ENCODE data around the gene TMEM151A.
"Not testable (repeated sequence)": the region's sequence is repeated elsewhere in the genome, so short reads cannot be mapped to it uniquely, and the experiment has no call there.

Gene TMEM151A

GRCh38 chr11:66294626-66295620 lies 3.2 kb downstream of the TMEM151A start:
- no peak for TF ChIP-seq CTCF (IDR thresholded peaks at IDR 0.05; ENCODE audit: low read length, missing control alignments)
- DNase-seq (ENCODE audit: low read depth) = no peak
- no peak overlapping the region for H3K4me3 ChIP-seq (replicated peaks; ENCODE audit: low read depth, low read length)

DNA sequence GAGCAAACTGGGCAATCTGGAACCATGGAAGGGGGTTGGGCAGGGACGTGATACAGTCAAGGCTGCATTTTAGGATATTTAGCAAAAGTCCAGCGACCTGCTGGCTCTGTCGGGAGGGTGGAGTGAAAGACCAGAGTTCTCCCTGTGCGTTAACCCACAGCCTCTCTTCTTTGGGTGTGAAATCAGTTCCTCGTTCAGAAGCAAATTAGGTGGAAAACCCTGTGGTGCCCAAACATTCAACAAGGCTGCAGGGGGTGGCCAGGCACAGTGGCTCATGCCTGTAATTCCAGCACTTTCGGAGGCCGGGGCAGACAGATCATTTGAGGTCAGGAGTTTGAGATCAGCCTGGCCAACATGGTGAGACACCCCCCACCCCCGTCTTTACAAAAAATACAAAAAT lies 5.9 kb downstream of the TMEM151A start:
- no peak for DNase-seq (ENCODE audit: low read depth)
- no peak for TF ChIP-seq CTCF (IDR thresholded peaks at IDR 0.05; ENCODE audit: low read length, missing control alignments)

DNA sequence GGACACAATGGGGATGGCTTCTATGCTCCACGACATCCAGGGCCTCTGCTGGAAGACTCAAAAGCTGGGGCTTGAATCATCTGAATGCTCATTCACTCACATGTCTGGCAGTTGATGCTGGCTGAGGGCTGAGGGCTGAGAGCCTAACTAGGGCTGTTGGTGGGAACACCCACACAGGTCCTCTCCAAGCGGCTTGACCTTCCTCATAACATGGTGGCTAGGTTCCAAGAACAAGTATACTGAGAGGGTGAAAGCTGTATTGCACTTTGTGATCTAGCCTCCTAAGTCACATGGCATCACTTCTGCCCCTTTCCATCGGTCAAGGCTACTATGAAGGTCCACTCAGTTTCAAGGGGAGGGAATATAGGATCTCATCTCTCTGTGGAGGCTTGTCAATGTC lies 7.5 kb downstream of the TMEM151A start:
- no peak for TF ChIP-seq CTCF (IDR thresholded peaks at IDR 0.05; ENCODE audit: low read length, missing control alignments)
- DNase-seq (ENCODE audit: low read depth) = no peak
- H3K4me3 ChIP-seq (replicated peaks; ENCODE audit: low read depth, low read length) = no peak overlapping the region

More for the DNA sequence above, 5.9 kb downstream of the TMEM151A start:
- no peak overlapping the region for H3K4me3 ChIP-seq (replicated peaks; ENCODE audit: low read depth, low read length)

- no peak for TF ChIP-seq CTCF (IDR thresholded peaks at IDR 0.05; ENCODE audit: low read length, missing control alignments)
- no peak for DNase-seq (ENCODE audit: low read depth)
- H3K4me3 ChIP-seq (replicated peaks; ENCODE audit: low read depth, low read length) = no peak overlapping the region
These were observed 11.0 kb downstream of the TMEM151A start for GRCh38 chr11:66302656-66303055.

- no peak overlapping the region for H3K4me3 ChIP-seq (replicated peaks; ENCODE audit: low read depth, low read length)
- TF ChIP-seq CTCF (IDR thresholded peaks at IDR 0.05; ENCODE audit: low read length, missing control alignments) = no peak
- DNase-seq (ENCODE audit: low read depth) = no peak
These were observed 17.8 kb downstream of the TMEM151A start for GRCh38 chr11:66309475-66309874.

GRCh38 chr11:66310324-66310723 lies 18.6 kb downstream of the TMEM151A start:
- H3K4me3 ChIP-seq (replicated peaks; ENCODE audit: low read depth, low read length) = no peak overlapping the region
- DNase-seq (ENCODE audit: low read depth) = no peak
- no peak for TF ChIP-seq CTCF (IDR thresholded peaks at IDR 0.05; ENCODE audit: low read length, missing control alignments)

- DNase-seq (ENCODE audit: low read depth); H3K4me3 ChIP-seq (replicated peaks; ENCODE audit: low read depth, low read length): not testable (repeated sequence)
These were observed 19.2 kb downstream of the TMEM151A start for GRCh38 chr11:66310803-66311440.
